ENCODE measurements around the gene GPD2.

The GPD2 gene

DNA sequence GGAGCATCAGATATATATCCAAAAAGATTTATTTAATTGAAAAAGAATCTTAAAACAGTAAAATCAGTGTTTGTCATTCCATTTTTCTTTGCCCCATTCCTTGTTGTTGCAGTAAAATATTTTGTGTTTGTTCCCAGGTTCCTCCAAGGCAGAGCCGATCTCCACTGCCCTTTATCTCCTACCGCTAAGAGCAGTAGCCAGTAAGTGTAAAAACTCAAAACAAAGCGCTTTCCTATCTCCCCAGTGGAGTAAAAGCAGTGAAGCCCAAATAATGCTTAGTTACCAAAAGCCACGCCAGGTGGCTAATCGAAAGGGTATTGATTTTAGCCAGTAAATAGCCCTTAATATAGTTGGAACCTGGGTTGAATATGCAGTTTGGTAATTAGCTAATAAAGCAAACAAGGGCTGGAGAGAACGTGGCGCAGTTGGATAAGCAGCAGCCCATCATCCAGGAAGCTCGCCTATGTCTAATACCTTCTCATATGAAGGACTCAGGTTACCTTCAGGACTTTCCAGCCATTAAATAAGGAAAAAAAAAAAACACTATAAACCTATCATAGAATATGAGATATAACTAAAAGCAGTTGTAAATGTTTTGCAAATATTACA is 12.4 kb upstream of the GPD2 start:
- Histone ChIP-seq H4K20me1 (ENCODE audit: insufficient read depth, low read length) (no peaks in the 10 kb centered on the region), H3K4me3 (ENCODE audit: low read depth in 1 of 2, low read length in 2 of 2) (no peak overlapping the region), H3K27ac (ENCODE audit: low read length) (no peak overlapping the region), H3K79me2 (ENCODE audit: insufficient read depth, low read length) (no peaks in the 10 kb centered on the region), H3K27me3 (ENCODE audit: insufficient read depth, low read length, poor library complexity) (no peaks in the 10 kb centered on the region), H3K9me3 (ENCODE audit: insufficient read depth, low read length, severe bottlenecking) (no peaks in the 10 kb centered on the region), H3K36me3 (ENCODE audit: insufficient read depth, low read length) (no peaks in the 10 kb centered on the region), H3K9ac (ENCODE audit: low read depth, low read length) (no peak overlapping the region), H3K4me1 (ENCODE audit: insufficient read depth, low read length) (no peaks in the 10 kb centered on the region), H2AFZ (ENCODE audit: low read depth, low read length) (no peak overlapping the region), H3K4me2 (ENCODE audit: insufficient read depth, low read length) (no peak overlapping the region)
- no peak for ATAC-seq (ENCODE audit: insufficient read depth, low read depth)
- no peak for TF ChIP-seq CTCF (IDR thresholded peaks at IDR 0.05; ENCODE audit: borderline replicate concordance, extremely low read depth, low read length, poor library complexity, severe bottlenecking)
- no peak for TF ChIP-seq EZH2 (IDR thresholded peaks at IDR 0.05; ENCODE audit: borderline replicate concordance, low read depth, low read length, severe bottlenecking)
- DNase-seq: no peak

- DNase-seq (no peak), ATAC-seq (ENCODE audit: insufficient read depth, low read depth) (no peak)
These were observed 9.1 kb upstream of the GPD2 start for GRCh38 chr2:156427074-156427473.

GRCh38 chr2:156429211-156429610 is 7.0 kb upstream of the GPD2 start:
- Histone ChIP-seq H3K36me3 (ENCODE audit: insufficient read depth, low read length) (no peaks in the 10 kb centered on the region), H2AFZ (ENCODE audit: low read depth, low read length) (no peak overlapping the region), H3K9me3 (ENCODE audit: insufficient read depth, low read length, severe bottlenecking) (no peaks in the 10 kb centered on the region), H3K4me1 (ENCODE audit: insufficient read depth, low read length) (peaks cover 4% of the 10 kb centered on the region), H3K27ac (ENCODE audit: low read length) (no peak overlapping the region), H3K4me2 (ENCODE audit: insufficient read depth, low read length) (no peak overlapping the region), H3K4me3 (ENCODE audit: low read depth in 1 of 2, low read length in 2 of 2) (no peak overlapping the region), H4K20me1 (ENCODE audit: insufficient read depth, low read length) (no peaks in the 10 kb centered on the region), H3K9ac (ENCODE audit: low read depth, low read length) (no peak overlapping the region), H3K27me3 (ENCODE audit: insufficient read depth, low read length, poor library complexity) (no peaks in the 10 kb centered on the region), H3K79me2 (ENCODE audit: insufficient read depth, low read length) (no peaks in the 10 kb centered on the region)
- TF ChIP-seq CTCF (IDR thresholded peaks at IDR 0.05; ENCODE audit: borderline replicate concordance, extremely low read depth, low read length, poor library complexity, severe bottlenecking): no peak
- no peak for TF ChIP-seq EZH2 (IDR thresholded peaks at IDR 0.05; ENCODE audit: borderline replicate concordance, low read depth, low read length, severe bottlenecking)
- ATAC-seq (ENCODE audit: insufficient read depth, low read depth) (no peak), DNase-seq (no peak)

More at GRCh38 chr2:156427074-156427473, 9.1 kb upstream of the GPD2 start:
- no peaks in the 10 kb centered on the region for H4K20me1 ChIP-seq (ENCODE audit: insufficient read depth, low read length)
- H3K27me3 ChIP-seq (ENCODE audit: insufficient read depth, low read length, poor library complexity): no peaks in the 10 kb centered on the region
- H3K36me3 ChIP-seq (ENCODE audit: insufficient read depth, low read length): no peaks in the 10 kb centered on the region
- TF ChIP-seq EZH2 (IDR thresholded peaks at IDR 0.05; ENCODE audit: borderline replicate concordance, low read depth, low read length, severe bottlenecking) (no peak), CTCF (IDR thresholded peaks at IDR 0.05; ENCODE audit: borderline replicate concordance, extremely low read depth, low read length, poor library complexity, severe bottlenecking) (no peak)
- H3K9ac ChIP-seq (ENCODE audit: low read depth, low read length): no peak overlapping the region
- no peak overlapping the region for H3K27ac ChIP-seq (ENCODE audit: low read length)
- no peaks in the 10 kb centered on the region for H3K79me2 ChIP-seq (ENCODE audit: insufficient read depth, low read length)
- peaks cover 4% of the 10 kb centered on the region for H3K4me1 ChIP-seq (ENCODE audit: insufficient read depth, low read length)
- no peak overlapping the region for H2AFZ ChIP-seq (ENCODE audit: low read depth, low read length)
- no peaks in the 10 kb centered on the region for H3K9me3 ChIP-seq (ENCODE audit: insufficient read depth, low read length, severe bottlenecking)
- H3K4me2 ChIP-seq (ENCODE audit: insufficient read depth, low read length): no peak overlapping the region
- no peak overlapping the region for H3K4me3 ChIP-seq (ENCODE audit: low read depth in 1 of 2, low read length in 2 of 2)

All from DND-41 (cell line).